Stimulated activated CD8-positive, alpha-beta memory T cell treated with anti-CD3 and anti-CD28 coated beads, Interleukin-4, amount 100 ng/mL, for 48 hours (primary cell): ENCODE data around the gene OR5D18.
"Not testable (repeated sequence)": the region's sequence is repeated elsewhere in the genome, so short reads cannot be mapped to it uniquely, and the experiment has no call there.

Experiments
- DNase-seq: peaks from one replicate; pipeline ENCODE4 v3.0.0-alpha.2; 2020

OR5D18 gene

GRCh38 chr11:55819330-55819729 lies at the start of gene OR5D18:
TSS of gene OR5D18 (plus strand) at chr11:55819630. CDS start at chr11:55819630, 0 bp downstream.
- no peak for DNase-seq

GRCh38 chr11:55773138-55773537 lies 46.3 kb upstream of the OR5D18 start, which contains the start of gene OR5D13:
TSS of gene OR5D13 (plus strand) at chr11:55773438. CDS start at chr11:55773438, 0 bp downstream.
- DNase-seq = no peak

GRCh38 chr11:55791606-55792005 lies 27.8 kb upstream of the OR5D18 start:
- DNase-seq = no peak

GRCh38 chr11:55793321-55793720 lies 26.1 kb upstream of the OR5D18 start:
- no peak for DNase-seq

GRCh38 chr11:55795256-55795655 lies 24.2 kb upstream of the OR5D18 start, which contains the start of gene OR5D14:
TSS of gene OR5D14 (plus strand) at chr11:55795556. CDS start at chr11:55795556, 0 bp downstream.
- DNase-seq = no peak

GRCh38 chr11:55806248-55806647 lies 13.2 kb upstream of the OR5D18 start:
- DNase-seq = no peak

- no peak for DNase-seq
Observed at GRCh38 chr11:55811067-55811466, 8.4 kb upstream of the OR5D18 start, which contains the start of gene OR5L1. TSS of gene OR5L1 (plus strand) at chr11:55811367. CDS start at chr11:55811467, 100 bp downstream.

- no peak for DNase-seq
Observed at GRCh38 chr11:55826919-55827318, 7.5 kb downstream of the OR5D18 start, which contains the start of gene OR5L2. TSS of gene OR5L2 (plus strand) at chr11:55827219. CDS start at chr11:55827219, 0 bp downstream.

- DNase-seq = no peak
Observed at GRCh38 chr11:55838452-55838851, 19.0 kb downstream of the OR5D18 start, which contains the start of gene OR5D16. TSS of gene OR5D16 (plus strand) at chr11:55838752. CDS start at chr11:55838752, 0 bp downstream.

- DNase-seq = no peak
Observed at GRCh38 chr11:55847453-55847852, 28.0 kb downstream of the OR5D18 start.

- DNase-seq = no peak
Observed at GRCh38 chr11:55849037-55849436, 29.6 kb downstream of the OR5D18 start.

GRCh38 chr11:55852141-55852540 lies 32.7 kb downstream of the OR5D18 start:
- DNase-seq = no peak

GRCh38 chr11:55854704-55855103 lies 35.3 kb downstream of the OR5D18 start:
- DNase-seq = no peak

- DNase-seq = not testable (repeated sequence)
Observed at GRCh38 chr11:55867354-55867753, 47.9 kb downstream of the OR5D18 start.
